Testis (tissue), 3 donors: Measurements from ENCODE around the gene TEX14. TPM values are rescaled to one million over a fixed set of nuclear protein-coding genes. Genes with fewer than 3 reads are reported as not detected.
"Not testable (repeated sequence)": the region's sequence is repeated elsewhere in the genome, so short reads cannot be mapped to it uniquely, and the experiment has no call there.

ENCODE experiments used
- DNase-seq: peaks from one replicate; pipeline ENCODE4 v3.0.0-alpha.2; 2019
- H3K27ac ChIP-seq, 2 donors: fragments of 200-600 bp; sonication (generic); one replicate each; pipeline ENCODE4 v1.5.1; 2019
- H3K27me3 ChIP-seq: fragments of 200-600 bp; sonication (generic); one replicate; pipeline ENCODE4 v1.5.1; 2019
- H3K36me3 ChIP-seq: fragments of 200-600 bp; sonication (generic); one replicate; pipeline ENCODE4 v1.5.1; 2017; ENCODE audit warnings: low read depth; ENCODE audit errors: missing control alignments
- H3K4me1 ChIP-seq: fragments of 200-600 bp; sonication (generic); one replicate; pipeline ENCODE4 v1.5.1; 2019
- H3K4me3 ChIP-seq, 2 donors: fragments of 200-600 bp; sonication (generic); one replicate each; pipeline ENCODE4 v1.5.1; 2017 to 2019
- H3K9me3 ChIP-seq: fragments of 200-600 bp; sonication (generic); one replicate; pipeline ENCODE4 v1.5.1; 2017
- CTCF ChIP-seq, 3 experiments: fragments of 450-650 bp in 2 of 3; fragments of 200-600 bp in 1 of 3; sonication (generic) in 1 of 3; IDR thresholded peaks; one replicate each; pipeline ENCODE4 v1.5.1; 2016 to 2019; ENCODE audit warnings: antibody characterized with exemption in 3 of 3, mild to moderate bottlenecking in 2 of 3, moderate library complexity in 1 of 3
- POLR2A ChIP-seq: fragments of 450-650 bp; IDR thresholded peaks from one replicate; pipeline ENCODE4 v1.6.1; 2017; ENCODE audit warnings: antibody characterized with exemption, mild to moderate bottlenecking, moderate library complexity
- WGBS, 2 donors: methylation state at CpG; one replicate each; pipeline ENCODE4 v1.1.5; 2018; 5-methylcytosine and 5-hydroxymethylcytosine counted together
- intact Hi-C: fragments of 100-400 bp; cut with DNase I; formaldehyde crosslinking; loops from one replicate; pipeline ENCODE4 v1.15.1; 2023; ENCODE audit warnings: low total_unique reads
- polyA plus RNA-seq: library from polyadenylated mRNA; stranded (reverse); fragments of 350-450 nt; fragmentation: Illumina TruSeq; extraction: RNeasy Lipid Tissue Mini Kit (QIAGEN cat#74804); gene quantifications from one replicate; pipeline ENCODE4 v1.2.3, GENCODE V29; 2014; ENCODE audit warnings: low read depth, low replicate concordance; ENCODE audit not compliant: insufficient read depth
- total RNA-seq, 2 donors: library from RNA; depleted of rRNA; stranded (reverse); fragments of >200 nt; gene quantifications; one replicate each; pipeline ENCODE4 v1.2.3, GENCODE V29; 2016

The TEX14 gene
- total and polyA plus RNA-seq, 3 donors from 2014 or later, result 27.7 to 96.5 (median 37.2) TPM

GRCh38 chr17:58658804-58659713, 32.8 kb downstream of the TEX14 start:
- TF ChIP-seq CTCF (IDR thresholded peaks at IDR 0.05) (no peak), POLR2A (peak; percentile 92)
- Histone ChIP-seq H3K4me1 (no peaks in the 10 kb centered on the region), H3K9me3 (no peaks in the 10 kb centered on the region), H3K27ac (peak overlapping the region; percentile 40 to 76), H3K36me3 (no peaks in the 10 kb centered on the region), H3K4me3 (peak overlapping the region; percentile 2 to 35), H3K27me3 (no peaks in the 10 kb centered on the region)
- peak; percentile 85 for DNase-seq
- intact Hi-C loops, result no loop called here
- 2 to 3% methylated on average over 38 of the region's 38 CpGs for WGBS, 2 donors

- DNase-seq, H3K4me1 ChIP-seq, H3K36me3 ChIP-seq, H3K27me3 ChIP-seq, intact Hi-C loops, H3K9me3 ChIP-seq, H3K4me3 ChIP-seq: not testable (repeated sequence)
- H3K27ac ChIP-seq, result peak overlapping the region; percentile 40 to 76
- WGBS, 2 donors, result 68 to 69% methylated on average over 10 of the region's 10 CpGs
Measured at GRCh38 chr17:58657962-58658803, 33.7 kb downstream of the TEX14 start.

- Histone ChIP-seq H3K4me1 (no peaks in the 10 kb centered on the region), H3K27me3 (no peaks in the 10 kb centered on the region), H3K36me3 (no peaks in the 10 kb centered on the region), H3K27ac (no peak overlapping the region), H3K4me3 (no peak overlapping the region), H3K9me3 (no peaks in the 10 kb centered on the region)
- TF ChIP-seq CTCF (IDR thresholded peaks at IDR 0.05), result no peak
- no peak for DNase-seq
- intact Hi-C loops, result no loop called here
Measured at GRCh38 chr17:58648236-58648635, 43.6 kb downstream of the TEX14 start.

GRCh38 chr17:58643147-58643546, 48.7 kb downstream of the TEX14 start:
- no peak overlapping the region for H3K27ac ChIP-seq
- no peak for DNase-seq
- H3K4me3 ChIP-seq, result no peak overlapping the region
- 54 to 77% methylated on average over 2 of the region's 2 CpGs for WGBS, 2 donors
- H3K36me3 ChIP-seq, result no peaks in the 10 kb centered on the region
- H3K4me1 ChIP-seq, result no peaks in the 10 kb centered on the region
- TF ChIP-seq POLR2A (no peak), CTCF (IDR thresholded peaks at IDR 0.05) (no peak)
- no peaks in the 10 kb centered on the region for H3K9me3 ChIP-seq
- no peaks in the 10 kb centered on the region for H3K27me3 ChIP-seq
- intact Hi-C loops, result no loop called here

GRCh38 chr17:58641887-58642311, 49.9 kb downstream of the TEX14 start:
- H3K4me3 ChIP-seq, result no peak overlapping the region
- no peaks in the 10 kb centered on the region for H3K36me3 ChIP-seq
- no peaks in the 10 kb centered on the region for H3K9me3 ChIP-seq
- no peak overlapping the region for H3K27ac ChIP-seq
- DNase-seq, result no peak
- H3K4me1 ChIP-seq, result no peaks in the 10 kb centered on the region
- no peak for TF ChIP-seq CTCF (IDR thresholded peaks at IDR 0.05)
- no peak for TF ChIP-seq POLR2A
- intact Hi-C loops, result no loop called here
- H3K27me3 ChIP-seq, result no peaks in the 10 kb centered on the region
- 63 to 72% methylated on average over 1 of the region's 1 CpG for WGBS, 2 donors
